HT1080 (cell line): ENCODE results near the gene SYNPR. TPM values are rescaled to one million over a fixed set of nuclear protein-coding genes. Genes with fewer than 3 reads are reported as not detected.

Experiments
- small RNA-seq: library from RNA; depleted of rRNA; stranded (forward); fragments of <200 nt; gene quantifications from one replicate; pipeline ENCODE3, GENCODE V24; 2014
- total RNA-seq: library from RNA; depleted of rRNA; stranded (reverse); fragments of >200 nt; shearing (Covaris generic); gene quantifications from 2 replicates; pipeline ENCODE4 v1.2.3, GENCODE V29; 2014

The SYNPR gene
- total RNA-seq, 1 experiment from 2014 or later = not detected

Small RNAs within 50 kb of the gene (small RNA-seq; reads per million reads assigned to genes)
- gene RNA5SP134 = not detected
